PC-3 (cell line): ENCODE data around the gene ADGRG1. TPM values are rescaled to one million over a fixed set of nuclear protein-coding genes. Genes with fewer than 3 reads are reported as not detected.

Experiments
- ATAC-seq: fragments of 200-7000 bp; cut with Tn5 transposase; 2 replicates; pipeline ENCODE4 v1.9.1; 2020; ENCODE audit warnings: mild to moderate bottlenecking, moderate library complexity
- BruUV-seq: library from RNA; stranded (reverse); fragments of 400-500 nt; replicated peaks from 2 replicates; lab custom pipeline; 2021; lab: Mats Ljungman, UMichigan
- CTCF ChIA-PET: fragments of 300-600 bp; sonication (Branson Sonifier 250); formaldehyde crosslinking; loops from one replicate; lab custom pipeline; 2022; ENCODE audit warnings: antibody characterized with exemption; lab: Charles Lee
- POLR2A ChIA-PET: fragments of 300-600 bp; sonication (Branson Sonifier 250); formaldehyde crosslinking; loops from one replicate; lab custom pipeline; 2022; ENCODE audit warnings: antibody characterized with exemption; ENCODE audit not compliant: unreplicated experiment; lab: Charles Lee
- DNase-seq: peaks from one replicate; pipeline ENCODE4 v3.0.0-alpha.2; 2015
- H2AFZ ChIP-seq: fragments of 300-600 bp; sonication (generic); 2 replicates; pipeline ENCODE4 v1.6.0; 2016; ENCODE audit warnings: antibody characterized with exemption, low read length
- H3F3A ChIP-seq: fragments of 300-600 bp; sonication (generic); one replicate; pipeline ENCODE4 v1.6.0; 2017; ENCODE audit warnings: antibody characterized with exemption, low read length, control low read depth, mild to moderate bottlenecking; ENCODE audit not compliant: unreplicated experiment
- H3K27ac ChIP-seq: fragments of 300-600 bp; sonication (generic); 2 replicates; pipeline ENCODE4 v1.5.1; 2016; ENCODE audit warnings: mild to moderate bottlenecking, low read length
- H3K27me3 ChIP-seq: fragments of 300-600 bp; sonication (generic); 2 replicates; pipeline ENCODE4 v1.6.1; 2016; ENCODE audit warnings: low read length, mixed read lengths
- H3K36me3 ChIP-seq: fragments of 300-600 bp; sonication (generic); 2 replicates; pipeline ENCODE4 v1.6.1; 2016; ENCODE audit warnings: low read depth, mixed run types, low read length, mixed read lengths
- H3K4me1 ChIP-seq: fragments of 300-600 bp; sonication (generic); 2 replicates; pipeline ENCODE4 v1.5.1; 2016; ENCODE audit warnings: low read length; ENCODE audit not compliant: insufficient read depth
- H3K4me2 ChIP-seq: fragments of 300-600 bp; sonication (generic); 2 replicates; pipeline ENCODE4 v1.6.0; 2016; ENCODE audit warnings: low read length
- H3K4me3 ChIP-seq: fragments of 300-600 bp; sonication (generic); 2 replicates; pipeline ENCODE4 v1.5.1; 2016; ENCODE audit warnings: mild to moderate bottlenecking, low read length, mixed read lengths
- H3K79me2 ChIP-seq: fragments of 300-600 bp; sonication (generic); 2 replicates; pipeline ENCODE4 v1.6.1; 2017; ENCODE audit warnings: low read length, mixed read lengths
- H3K9ac ChIP-seq: fragments of 300-600 bp; sonication (generic); 2 replicates; pipeline ENCODE4 v1.6.0; 2016; ENCODE audit warnings: mild to moderate bottlenecking, low read length
- H3K9me2 ChIP-seq: fragments of 300-600 bp; sonication (generic); replicated peaks from 2 replicates; pipeline ENCODE4 v1.6.1; 2016; ENCODE audit warnings: mixed run types, low read length, mixed read lengths
- H3K9me3 ChIP-seq: fragments of 300-600 bp; sonication (generic); 2 replicates; pipeline ENCODE4 v1.6.1; 2016; ENCODE audit warnings: low read length, mixed read lengths
- H4K20me1 ChIP-seq: fragments of 300-600 bp; sonication (generic); 2 replicates; pipeline ENCODE4 v1.6.1; 2016; ENCODE audit warnings: low read length, mixed read lengths
- EZH2 ChIP-seq: fragments of 300-600 bp; sonication (generic); IDR thresholded peaks from one replicate; pipeline ENCODE4 v1.6.1; 2017; ENCODE audit warnings: antibody characterized with exemption, mild to moderate bottlenecking, low read length; ENCODE audit not compliant: unreplicated experiment
- EZH2phosphoT487 ChIP-seq: fragments of 300-600 bp; sonication (generic); IDR thresholded peaks from 2 replicates; pipeline ENCODE4 v1.6.1; 2018; ENCODE audit warnings: mild to moderate bottlenecking, antibody characterized with exemption, low read length, borderline replicate concordance
- intact Hi-C: fragments of 100-400 bp; cut with micrococcal nuclease; formaldehyde crosslinking; loops from 2 replicates; pipeline ENCODE4 v1.9.0; 2023
- total RNA-seq: library from RNA; depleted of rRNA; stranded (reverse); fragments of >200 nt; gene quantifications from 2 replicates; pipeline ENCODE4 v1.2.3, GENCODE V29; 2014
- TF ChIP-seq, protein P1 (sequence below): fragments of 300-600 bp; sonication (generic); conservative IDR thresholded peaks from 2 replicates; pipeline ENCODE4 v1.5.1; 2017; ENCODE audit warnings: antibody characterized with exemption, low read depth, mild to moderate bottlenecking, low read length

ADGRG1 gene
- total RNA-seq, 1 experiment from 2014 or later = 33.7 TPM

DNA sequence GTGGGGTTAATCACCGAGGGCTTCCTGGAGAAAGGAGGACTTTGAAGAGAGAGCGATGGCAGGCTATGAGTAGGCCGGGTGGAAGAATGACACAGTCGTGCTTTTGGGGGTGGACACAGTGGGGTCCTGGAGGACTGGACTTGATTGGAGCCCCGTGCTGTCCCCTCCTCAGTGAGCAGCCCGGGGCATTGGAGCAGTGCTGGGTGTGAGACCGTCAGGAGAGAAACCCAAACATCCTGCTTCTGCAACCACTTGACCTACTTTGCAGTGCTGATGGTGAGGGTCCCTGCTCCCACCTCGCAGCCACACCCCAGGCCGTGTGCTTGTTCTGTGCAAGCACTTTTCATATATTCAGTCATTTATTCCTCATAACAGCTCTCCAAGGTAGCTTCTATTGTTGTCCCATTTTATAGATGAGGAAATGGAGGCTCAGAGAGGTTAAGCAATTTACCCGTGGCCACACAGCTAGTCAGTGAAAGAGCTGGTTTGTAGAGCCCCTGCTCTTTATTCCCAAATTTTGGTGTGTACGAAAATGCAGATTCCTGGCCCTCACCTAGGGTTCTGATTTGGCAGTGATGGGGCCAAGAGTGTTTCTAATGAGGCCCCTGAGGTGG is 28.0 kb downstream of the ADGRG1 start:
- no TSS peak for BruUV-seq
- H3K36me3 ChIP-seq = peaks cover 7% of the 10 kb centered on the region
- DNase-seq (no peak), ATAC-seq (no peak)
- no peaks in the 10 kb centered on the region for H3K27me3 ChIP-seq
- ChIA-PET POLR2A (no interaction called here), CTCF (no interaction called here)
- no peak overlapping the region for H3K27ac ChIP-seq
- no peak overlapping the region for H3K4me3 ChIP-seq
- no peak for TF ChIP-seq EZH2
- no peak for TF ChIP-seq EZH2phosphoT487
- TF ChIP-seq, protein P1, sequence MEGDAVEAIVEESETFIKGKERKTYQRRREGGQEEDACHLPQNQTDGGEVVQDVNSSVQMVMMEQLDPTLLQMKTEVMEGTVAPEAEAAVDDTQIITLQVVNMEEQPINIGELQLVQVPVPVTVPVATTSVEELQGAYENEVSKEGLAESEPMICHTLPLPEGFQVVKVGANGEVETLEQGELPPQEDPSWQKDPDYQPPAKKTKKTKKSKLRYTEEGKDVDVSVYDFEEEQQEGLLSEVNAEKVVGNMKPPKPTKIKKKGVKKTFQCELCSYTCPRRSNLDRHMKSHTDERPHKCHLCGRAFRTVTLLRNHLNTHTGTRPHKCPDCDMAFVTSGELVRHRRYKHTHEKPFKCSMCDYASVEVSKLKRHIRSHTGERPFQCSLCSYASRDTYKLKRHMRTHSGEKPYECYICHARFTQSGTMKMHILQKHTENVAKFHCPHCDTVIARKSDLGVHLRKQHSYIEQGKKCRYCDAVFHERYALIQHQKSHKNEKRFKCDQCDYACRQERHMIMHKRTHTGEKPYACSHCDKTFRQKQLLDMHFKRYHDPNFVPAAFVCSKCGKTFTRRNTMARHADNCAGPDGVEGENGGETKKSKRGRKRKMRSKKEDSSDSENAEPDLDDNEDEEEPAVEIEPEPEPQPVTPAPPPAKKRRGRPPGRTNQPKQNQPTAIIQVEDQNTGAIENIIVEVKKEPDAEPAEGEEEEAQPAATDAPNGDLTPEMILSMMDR = no peak
- no peaks in the 10 kb centered on the region for H4K20me1 ChIP-seq
- intact Hi-C loops = no loop called here
- no peak overlapping the region for H3K4me2 ChIP-seq
- no peaks in the 10 kb centered on the region for H3K79me2 ChIP-seq
- H3K9me2 ChIP-seq = no peaks in the 10 kb centered on the region
- H2AFZ ChIP-seq = no peak overlapping the region
- no peaks in the 10 kb centered on the region for H3K9me3 ChIP-seq
- no peak overlapping the region for H3K9ac ChIP-seq
- H3K4me1 ChIP-seq = peaks cover 3% of the 10 kb centered on the region; the same call in 1 of the 2 replicates
- no peaks in the 10 kb centered on the region for H3F3A ChIP-seq

DNA sequence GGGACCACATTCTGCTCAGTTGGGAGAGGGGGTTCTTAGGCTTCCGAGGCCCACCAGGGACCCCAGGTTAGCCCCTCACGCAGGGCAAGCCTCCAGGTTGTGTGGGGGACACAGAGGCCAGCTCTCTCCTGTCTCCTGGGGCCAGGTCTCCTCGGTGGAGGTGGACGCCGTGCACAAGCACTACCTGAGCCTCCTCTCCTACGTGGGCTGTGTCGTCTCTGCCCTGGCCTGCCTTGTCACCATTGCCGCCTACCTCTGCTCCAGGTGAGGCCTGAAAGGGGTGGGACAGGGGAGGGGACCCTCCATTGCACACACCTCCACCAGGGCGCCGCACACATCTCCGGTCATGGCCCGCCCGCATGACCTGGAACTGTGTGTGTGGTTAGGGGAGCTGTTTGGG is 28.8 kb downstream of the ADGRG1 start:
- no peaks in the 10 kb centered on the region for H3K9me2 ChIP-seq
- H3K27ac ChIP-seq = no peak overlapping the region
- H3K79me2 ChIP-seq = no peaks in the 10 kb centered on the region
- no peak overlapping the region for H3K9ac ChIP-seq
- ChIA-PET POLR2A (no interaction called here), CTCF (no interaction called here)
- no peak for DNase-seq
- H3K4me3 ChIP-seq = no peak overlapping the region
- H3K4me2 ChIP-seq = no peak overlapping the region
- H4K20me1 ChIP-seq = no peaks in the 10 kb centered on the region
- no peak overlapping the region for H2AFZ ChIP-seq
- intact Hi-C loops = no loop called here
- TF ChIP-seq, protein P1 = no peak
- no peak for TF ChIP-seq EZH2phosphoT487
- TF ChIP-seq EZH2 = no peak
- ATAC-seq = no peak
- peaks cover 3% of the 10 kb centered on the region; the same call in 1 of the 2 replicates for H3K4me1 ChIP-seq
- H3K9me3 ChIP-seq = no peaks in the 10 kb centered on the region
- BruUV-seq = no TSS peak
- peaks cover 6% of the 10 kb centered on the region; the same call in 1 of the 2 replicates for H3K36me3 ChIP-seq
- no peaks in the 10 kb centered on the region for H3F3A ChIP-seq
- H3K27me3 ChIP-seq = no peaks in the 10 kb centered on the region

- H3K9me2 ChIP-seq = no peaks in the 10 kb centered on the region
- TF ChIP-seq EZH2 = no peak
- TF ChIP-seq, protein P1 = no peak
- TF ChIP-seq EZH2phosphoT487 = no peak
- intact Hi-C loops = no loop called here
- no peak overlapping the region for H3K4me3 ChIP-seq
- H3K27me3 ChIP-seq = no peaks in the 10 kb centered on the region
- no peak overlapping the region for H3K9ac ChIP-seq
- peaks cover 6% of the 10 kb centered on the region; the same call in 1 of the 2 replicates for H3K36me3 ChIP-seq
- H3K4me1 ChIP-seq = peaks cover 3% of the 10 kb centered on the region; the same call in 1 of the 2 replicates
- ATAC-seq (no peak), DNase-seq (no peak)
- H3K79me2 ChIP-seq = no peaks in the 10 kb centered on the region
- CTCF ChIA-PET = no interaction called here
- no peak overlapping the region for H2AFZ ChIP-seq
- no TSS peak for BruUV-seq
- no peaks in the 10 kb centered on the region for H3F3A ChIP-seq
- no peaks in the 10 kb centered on the region for H3K9me3 ChIP-seq
- no peaks in the 10 kb centered on the region for H4K20me1 ChIP-seq
- H3K4me2 ChIP-seq = no peak overlapping the region
- no peak overlapping the region for H3K27ac ChIP-seq
- POLR2A ChIA-PET = no interaction called here
Observed at GRCh38 chr16:57658130-57658877, 29.9 kb downstream of the ADGRG1 start.
